ENCODE results near the gene SLC2A9.

Gene SLC2A9

GRCh38 chr4:9968472-9968871 is 52.8 kb downstream of the SLC2A9 start:
- DNase-seq (ENCODE audit: low read depth in 2 of 3, low spot score in 1 of 3), result no peak

GRCh38 chr4:9964879-9965278 is 56.4 kb downstream of the SLC2A9 start:
- DNase-seq (ENCODE audit: low read depth in 2 of 3, low spot score in 1 of 3), result no peak

DNA sequence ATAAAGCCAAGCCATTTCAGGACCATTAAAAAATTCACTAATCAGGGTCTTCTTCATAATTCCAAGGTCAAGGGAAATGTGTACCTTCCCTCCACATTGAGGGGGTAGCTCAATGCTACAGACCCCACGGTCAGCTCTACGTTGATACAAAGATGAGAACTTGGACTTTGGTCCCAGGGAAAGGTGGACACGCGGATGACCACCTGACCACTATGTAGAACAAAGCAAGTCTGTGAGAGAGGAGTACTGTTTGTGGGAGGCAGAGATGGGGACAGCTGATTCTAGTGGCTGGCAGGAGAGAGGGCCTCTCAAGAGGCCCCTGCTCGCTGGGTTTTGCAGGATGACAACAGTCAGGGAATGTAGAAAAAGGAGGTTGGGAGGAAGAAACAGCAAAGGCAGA is 58.0 kb downstream of the SLC2A9 start:
- DNase-seq (ENCODE audit: low read depth in 2 of 3, low spot score in 1 of 3), result no peak

GRCh38 chr4:9962611-9963314 is 58.5 kb downstream of the SLC2A9 start:
- no peak for DNase-seq (ENCODE audit: low read depth in 2 of 3, low spot score in 1 of 3)

GRCh38 chr4:9954468-9954867 is 66.8 kb downstream of the SLC2A9 start:
- DNase-seq (ENCODE audit: low read depth in 2 of 3, low spot score in 1 of 3), result no peak

GRCh38 chr4:9953089-9953488 is 68.2 kb downstream of the SLC2A9 start:
- no peak for DNase-seq (ENCODE audit: low read depth in 2 of 3, low spot score in 1 of 3)

GRCh38 chr4:9952415-9952950 is 68.8 kb downstream of the SLC2A9 start:
- no peak for DNase-seq (ENCODE audit: low read depth in 2 of 3, low spot score in 1 of 3)

DNA sequence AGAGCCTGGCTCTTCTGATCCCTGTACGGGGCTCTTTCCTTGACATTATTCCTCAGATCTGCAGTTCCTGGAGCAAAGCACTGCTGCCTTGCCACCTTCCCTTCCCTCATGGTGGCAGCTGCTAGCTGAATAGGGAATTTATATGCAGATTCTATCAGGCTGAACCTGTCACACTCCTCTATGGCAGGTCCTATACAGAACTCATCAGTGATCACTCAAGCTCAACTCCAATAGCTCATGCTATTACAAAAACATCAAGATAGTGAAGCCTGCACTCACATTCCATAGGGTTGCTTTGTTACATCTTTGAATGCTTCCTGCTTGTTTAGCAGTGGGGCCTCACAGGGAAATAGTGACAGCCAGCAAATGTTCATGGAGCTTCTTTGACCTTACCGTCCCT is 71.7 kb downstream of the SLC2A9 start:
- DNase-seq (ENCODE audit: low read depth in 2 of 3, low spot score in 1 of 3), result no peak

DNA sequence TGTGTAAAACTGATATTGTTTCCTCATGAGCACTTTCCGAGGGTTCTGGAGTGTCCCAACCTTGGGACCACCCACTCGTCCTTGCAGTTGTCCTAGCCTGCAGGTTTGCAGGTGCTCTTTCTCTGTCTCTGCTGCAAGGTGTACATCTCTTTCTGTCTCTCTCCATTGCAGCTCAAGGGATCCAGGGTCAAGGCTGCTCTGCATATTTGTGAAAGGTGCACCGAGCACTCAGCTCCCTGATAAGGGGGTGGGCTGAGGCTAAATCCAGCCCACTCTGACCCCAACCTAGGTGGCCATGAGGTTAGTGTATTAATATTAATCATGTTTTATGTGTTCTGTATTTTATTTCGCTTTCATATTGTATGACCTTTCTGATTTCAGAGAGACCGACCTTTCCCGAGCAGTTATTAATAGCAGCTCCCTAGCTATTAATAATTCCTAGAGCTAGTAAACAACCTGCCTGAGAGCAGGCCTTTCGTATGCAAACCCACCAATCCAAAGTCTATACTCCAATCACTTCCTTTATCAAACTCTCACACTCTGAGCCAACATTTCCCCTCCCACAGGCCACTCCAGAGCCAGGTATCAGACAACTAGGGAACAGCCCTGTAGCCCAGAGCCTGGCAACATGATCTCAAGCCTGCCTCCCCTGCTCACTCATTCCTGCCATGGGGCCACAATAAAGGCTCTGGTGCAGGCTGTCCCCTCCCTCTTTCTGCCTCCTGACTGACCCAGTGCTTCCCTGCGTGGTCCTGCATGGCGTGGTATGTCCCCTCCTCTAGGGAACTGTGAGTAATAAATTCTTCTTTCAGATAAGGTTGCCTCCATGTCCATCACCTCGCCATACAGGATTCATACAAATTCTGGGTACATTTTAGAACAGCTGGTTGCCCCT is 73.9 kb downstream of the SLC2A9 start:
- no peak for DNase-seq (ENCODE audit: low read depth in 2 of 3, low spot score in 1 of 3)

DNA sequence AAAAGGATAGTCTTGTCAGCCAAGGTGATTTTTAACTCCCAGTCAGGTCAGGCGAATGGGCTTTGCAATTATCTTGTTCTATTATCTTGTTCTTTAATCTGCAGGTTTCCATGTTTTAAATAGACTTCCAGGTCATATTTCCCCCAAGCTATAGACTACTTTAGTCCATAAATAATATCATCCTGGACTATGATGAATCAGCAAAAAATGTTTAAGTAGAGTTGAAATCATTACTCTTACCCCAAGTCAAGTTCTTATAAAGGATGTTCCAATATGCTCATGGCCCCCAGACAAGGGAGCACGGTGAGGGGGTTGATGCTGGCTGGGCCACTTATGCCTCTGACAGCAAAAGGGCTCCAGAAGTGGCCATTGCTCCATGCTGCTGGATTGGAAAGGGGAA is 75.1 kb downstream of the SLC2A9 start:
- no peak for DNase-seq (ENCODE audit: low read depth in 2 of 3, low spot score in 1 of 3)

DNA sequence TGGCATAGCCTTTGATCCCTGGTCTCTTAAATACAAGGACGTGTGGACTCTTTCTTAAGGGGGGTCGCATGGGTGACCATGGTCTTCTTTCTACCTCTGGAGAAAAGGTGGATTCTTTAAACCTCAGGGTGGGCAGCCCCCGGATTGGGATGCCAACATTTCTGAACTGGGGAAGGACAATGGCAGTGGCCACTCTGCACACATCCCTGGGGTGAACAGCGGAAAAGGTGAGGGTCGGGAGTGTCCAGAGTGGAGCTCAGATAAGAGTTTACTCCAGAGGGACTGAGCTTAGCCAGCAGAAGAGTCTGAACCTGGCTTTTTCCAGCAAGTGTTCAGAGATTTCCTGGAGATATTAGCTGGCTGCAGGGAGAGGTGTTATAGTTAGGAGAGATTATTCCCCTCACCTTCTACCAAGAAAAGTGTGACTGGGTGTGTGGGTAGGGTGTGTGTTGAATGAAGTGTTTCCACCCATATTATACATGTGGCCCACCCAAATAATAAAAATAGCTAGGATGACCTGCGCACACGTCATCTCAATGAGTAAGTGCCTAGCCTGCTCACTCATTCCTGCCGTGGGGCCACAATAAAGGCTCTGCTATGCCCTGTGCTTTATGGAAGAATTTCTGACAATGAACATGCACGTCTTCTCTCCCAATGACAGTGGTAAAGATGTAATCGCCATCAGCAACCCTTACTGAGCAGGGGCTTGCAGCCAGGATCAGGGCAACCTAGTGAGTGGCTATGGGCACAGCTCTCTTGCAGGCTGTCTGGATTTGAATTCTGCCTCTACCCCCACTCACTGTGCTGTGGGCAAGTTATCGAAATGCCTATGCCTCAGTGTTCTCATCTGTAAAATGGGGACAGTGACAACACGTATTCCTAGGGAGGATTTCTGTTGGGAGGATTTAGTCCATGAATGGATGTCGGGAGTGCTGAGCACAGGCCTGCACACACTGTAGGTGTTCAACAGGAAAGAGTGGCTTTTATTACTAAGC is 76.6 kb downstream of the SLC2A9 start:
- DNase-seq (ENCODE audit: low read depth in 2 of 3, low spot score in 1 of 3), result no peak

DNA sequence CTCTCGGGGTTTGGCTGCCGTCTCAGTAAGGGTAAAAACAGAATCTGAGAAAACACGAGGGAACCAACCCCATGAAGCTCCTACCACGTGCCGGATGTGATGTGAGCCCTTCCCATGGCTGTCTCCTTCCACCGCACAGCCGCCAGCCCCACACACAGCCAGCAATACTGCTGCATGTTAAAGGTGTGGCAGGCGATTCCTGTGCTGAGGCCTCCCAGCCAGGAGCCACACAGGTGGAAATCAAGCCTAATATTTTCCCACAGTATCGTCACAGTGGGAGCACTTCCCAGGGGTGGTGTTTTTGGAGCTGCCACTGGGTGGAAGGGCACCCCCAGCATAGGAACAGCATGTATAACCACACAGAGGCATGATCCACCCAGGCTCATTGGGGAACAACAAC is 77.5 kb downstream of the SLC2A9 start:
- no peak for DNase-seq (ENCODE audit: low read depth in 2 of 3, low spot score in 1 of 3)

DNA sequence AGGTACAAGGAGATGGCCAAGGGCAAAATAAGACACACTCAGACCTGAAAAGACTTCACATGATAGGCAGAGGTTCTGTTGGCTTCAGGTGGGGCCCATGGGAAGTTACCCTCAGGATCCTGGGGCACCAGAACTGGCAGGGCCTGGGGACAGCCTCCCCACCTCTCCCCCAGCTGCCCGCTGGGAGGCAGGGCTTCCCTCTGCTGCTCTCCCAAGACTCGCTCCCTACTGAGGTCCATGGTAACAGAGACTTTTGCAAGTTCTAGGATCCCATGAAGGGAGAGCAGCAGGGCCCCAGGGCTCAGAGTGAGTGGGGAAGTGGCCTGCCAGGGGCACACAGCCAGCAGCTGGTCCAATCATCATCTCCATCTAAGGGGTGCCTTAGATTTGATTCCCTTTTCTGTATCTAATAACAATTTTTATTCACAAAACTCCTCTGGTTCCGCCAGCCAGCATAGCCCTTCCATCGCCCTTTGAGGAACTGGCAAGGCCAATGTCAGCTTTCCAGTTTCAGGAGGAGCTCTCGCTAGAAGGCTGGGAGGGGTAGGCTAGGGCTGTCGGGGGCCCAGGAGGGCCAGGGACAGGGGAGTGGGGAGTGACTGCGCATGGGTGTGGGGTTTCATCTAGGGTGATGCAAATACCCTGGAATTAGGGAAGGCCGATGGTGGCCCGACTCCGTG is 78.2 kb downstream of the SLC2A9 start:
- DNase-seq (ENCODE audit: low read depth in 2 of 3, low spot score in 1 of 3), result no peak

- DNase-seq (ENCODE audit: low read depth in 2 of 3, low spot score in 1 of 3), result no peak
Measured at GRCh38 chr4:9942139-9942538, 79.2 kb downstream of the SLC2A9 start.

- no peak for DNase-seq (ENCODE audit: low read depth in 2 of 3, low spot score in 1 of 3)
Measured at GRCh38 chr4:9940041-9940440, 81.3 kb downstream of the SLC2A9 start.

DNA sequence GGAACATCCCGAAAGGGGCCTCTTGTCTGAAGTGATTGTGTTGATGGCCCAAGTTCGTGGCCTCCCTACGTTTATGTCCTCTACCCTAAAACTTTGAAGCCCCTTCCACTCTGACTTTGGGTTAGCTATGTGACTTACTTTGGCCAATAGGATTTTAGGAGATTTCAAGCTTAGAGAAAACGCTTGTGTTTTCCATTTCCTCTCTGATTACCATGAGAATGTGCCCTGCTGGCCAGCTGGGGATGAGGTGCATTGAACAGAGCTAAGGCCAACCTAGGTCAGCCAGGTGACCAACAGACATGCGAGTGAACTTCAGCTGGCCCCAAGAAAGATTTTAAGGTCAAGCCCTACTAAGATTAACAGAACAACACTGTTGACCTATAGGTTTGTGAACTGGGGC is 82.4 kb downstream of the SLC2A9 start:
- no peak for DNase-seq (ENCODE audit: low read depth in 2 of 3, low spot score in 1 of 3)

GRCh38 chr4:9937078-9937477 is 84.2 kb downstream of the SLC2A9 start:
- no peak for DNase-seq (ENCODE audit: low read depth in 2 of 3, low spot score in 1 of 3)

- no peak for DNase-seq (ENCODE audit: low read depth in 2 of 3, low spot score in 1 of 3)
Measured at GRCh38 chr4:9936129-9936644, 85.1 kb downstream of the SLC2A9 start.

- no peak for DNase-seq (ENCODE audit: low read depth in 2 of 3, low spot score in 1 of 3)
Measured at GRCh38 chr4:9933956-9934355, 87.3 kb downstream of the SLC2A9 start.

- DNase-seq (ENCODE audit: low read depth in 2 of 3, low spot score in 1 of 3), result no peak
Measured at GRCh38 chr4:9933184-9933583, 88.1 kb downstream of the SLC2A9 start.

Data from stimulated activated CD4-positive, alpha-beta T cell treated with anti-CD3 and anti-CD28 coated beads, Interleukin-12 subunit alpha, Interleukin-12 subunit beta, amount 100 ng/mL, for 48 hours (primary cell).